GM19240 (cell line): Measurements from ENCODE around the gene FAM161A.
A peak's percentile ranks its signal among the peaks of the same experiment; 100 is the strongest.

ENCODE experiments used
- DNase-seq: peaks from one replicate; pipeline ENCODE4 v3.0.0; 2011; ENCODE audit warnings: low spot score; ENCODE audit not compliant: insufficient read length

FAM161A gene

GRCh38 chr2:61787941-61788563, 65.8 kb downstream of the FAM161A start:
- no peak for DNase-seq

DNA sequence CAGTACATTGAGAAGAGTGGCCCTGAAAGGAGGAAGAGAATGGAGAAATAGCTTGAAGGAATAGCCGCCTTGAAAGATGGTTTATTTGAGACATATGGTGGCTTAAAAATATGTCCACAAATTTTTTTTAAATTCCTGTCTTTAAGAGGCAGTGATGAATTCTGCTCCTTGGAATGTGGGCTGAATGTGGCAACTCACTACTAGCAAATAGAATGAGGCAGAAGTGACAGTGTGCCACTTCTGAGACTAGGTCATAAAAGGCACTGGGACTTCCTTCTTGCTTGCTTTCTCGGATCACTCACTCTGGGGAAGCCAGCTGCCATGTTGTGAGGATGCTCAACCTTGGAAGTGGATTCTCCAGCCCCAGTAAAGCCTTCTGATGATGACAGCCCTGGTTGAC, 67.0 kb downstream of the FAM161A start:
- DNase-seq, result no peak

GRCh38 chr2:61785583-61785982, 68.3 kb downstream of the FAM161A start:
- no peak for DNase-seq

- no peak for DNase-seq
These were observed 69.2 kb downstream of the FAM161A start for GRCh38 chr2:61784643-61785042.

DNA sequence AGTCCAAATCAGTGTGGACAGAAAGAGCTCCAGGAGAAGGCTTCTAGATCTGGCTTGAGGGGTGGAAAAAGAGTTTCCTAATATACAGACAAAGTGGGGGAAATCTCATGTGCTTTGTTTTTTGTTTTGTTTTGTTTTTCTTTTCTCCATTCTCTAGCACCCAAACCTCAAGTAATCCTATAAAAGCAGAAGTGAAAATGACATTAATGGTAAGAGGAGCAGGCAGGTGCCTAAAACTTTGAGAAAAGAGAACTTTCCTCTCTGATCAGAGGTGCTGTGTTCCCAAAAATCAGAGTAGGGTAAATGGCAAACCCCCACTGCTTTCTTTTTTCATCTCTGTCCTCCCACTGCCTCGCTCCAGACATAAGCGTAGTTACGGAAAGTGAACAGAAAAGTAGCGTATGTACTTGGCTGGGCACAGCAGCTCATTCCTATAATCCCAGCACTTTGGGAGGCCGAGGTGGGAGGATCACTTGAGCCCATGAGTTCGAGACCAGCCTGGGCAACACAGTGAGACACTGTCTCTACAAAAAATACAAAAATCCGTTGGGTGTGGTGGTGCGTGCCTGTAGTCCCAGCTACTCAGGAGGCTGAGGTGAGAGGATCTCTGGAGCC, 77.8 kb downstream of the FAM161A start:
- DNase-seq, result peak; percentile 17
